Spinal cord (tissue), 10 donors: Measurements from ENCODE around the gene SNX32. TPM values are rescaled to one million over a fixed set of nuclear protein-coding genes. Genes with fewer than 3 reads are reported as not detected.

Experiments used
- DNase-seq, 6 donors: peaks; one replicate each; pipeline versions ENCODE4 v3.0.0 to v3.0.0-alpha.2; 2013 to 2015; ENCODE audit warnings: low spot score in 6 of 6, low read depth in 4 of 6
- H3K27ac ChIP-seq: one replicate; pipeline ENCODE4 v1.5.1; 2013; ENCODE audit warnings: low read depth, low read length, control low read depth
- H3K27me3 ChIP-seq: one replicate; pipeline ENCODE4 v1.6.1; 2013; ENCODE audit warnings: low read length; ENCODE audit not compliant: control insufficient read depth, insufficient read depth
- H3K36me3 ChIP-seq: one replicate; pipeline ENCODE4 v1.6.1; 2013; ENCODE audit warnings: low read length; ENCODE audit not compliant: control insufficient read depth, insufficient read depth
- H3K4me1 ChIP-seq: one replicate; pipeline ENCODE4 v1.6.1; 2013; ENCODE audit warnings: low read length; ENCODE audit not compliant: control insufficient read depth, insufficient read depth
- H3K4me3 ChIP-seq: one replicate; pipeline ENCODE4 v1.5.1; 2013; ENCODE audit warnings: low read depth, low read length, control low read depth
- H3K9me3 ChIP-seq: one replicate; pipeline ENCODE4 v1.6.1; 2013; ENCODE audit warnings: low read length; ENCODE audit not compliant: control insufficient read depth, insufficient read depth
- WGBS: methylation state at CpG from one replicate; pipeline ENCODE4 v1.1.5; 2013; ENCODE audit warnings: missing lambda C conversion rate; ENCODE audit not compliant: insufficient coverage; 5-methylcytosine and 5-hydroxymethylcytosine counted together
- polyA plus RNA-seq, 2 donors: library from polyadenylated mRNA; unstranded; fragments of 120-200 nt; gene quantifications; one replicate each; pipeline ENCODE4 v1.2.1, GENCODE V29; 2013; ENCODE audit not compliant: insufficient read length in 2 of 2
- total RNA-seq, 2 donors: library from RNA; depleted of rRNA in 1 of 2; stranded (reverse); fragments of 120-200 nt in 1 of 2; fragments of >200 nt in 1 of 2; gene quantifications; one replicate each; pipeline versions ENCODE4 v1.2.3 to v1.2.4, GENCODE V29; 2013 to 2014
- donor health status: healthy.

Gene SNX32
- total and polyA plus RNA-seq, 4 donors, result 3.3 to 22.1 (median 6.8) TPM

DNA sequence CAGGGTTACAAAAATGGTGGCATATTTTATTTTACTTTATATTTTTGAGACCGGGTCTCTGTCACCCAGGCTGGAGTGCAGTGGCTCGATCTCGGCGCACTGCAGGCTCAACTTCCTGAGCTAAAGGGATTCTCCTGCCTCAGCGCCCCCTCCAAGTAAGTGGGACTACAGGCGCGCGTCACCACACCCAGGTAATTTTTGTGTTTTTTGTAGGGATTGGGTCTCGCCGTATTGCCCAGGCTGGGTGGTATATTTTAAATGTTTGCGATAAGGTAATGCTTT is 67.1 kb downstream of the SNX32 start:
- no CpG with 5 or more reads among the region's 11 CpGs for WGBS
- Histone ChIP-seq H3K9me3 (no peaks in the 10 kb centered on the region), H3K27ac (no peak overlapping the region), H3K36me3 (no peaks in the 10 kb centered on the region), H3K27me3 (peaks cover 68% of the 10 kb centered on the region), H3K4me3 (peak overlapping the region; percentile 18), H3K4me1 (peaks cover 18% of the 10 kb centered on the region)
- DNase-seq, result no peak

- Histone ChIP-seq H3K36me3 (no peaks in the 10 kb centered on the region), H3K4me1 (peaks cover 18% of the 10 kb centered on the region), H3K27ac (no peak overlapping the region), H3K27me3 (peaks cover 55% of the 10 kb centered on the region), H3K9me3 (no peaks in the 10 kb centered on the region), H3K4me3 (no peak overlapping the region)
- no peak for DNase-seq
- 11% methylated on average over 4 of the region's 5 CpGs for WGBS
Observed at GRCh38 chr11:65903068-65903481, 69.3 kb downstream of the SNX32 start.

Other genes with a start within 250 kb of the SNX32 start
- gene KCNK7, start 238.2 kb upstream of the SNX32 start, total RNA-seq, result under 1 TPM; 0.20 to 0.44 TPM
- gene KCNK7, start 238.2 kb upstream of the SNX32 start, polyA plus RNA-seq, result under 1 TPM; 0.77 to 0.90 TPM
- gene MAP3K11, start 219.7 kb upstream of the SNX32 start, total RNA-seq, result 10 to 100 TPM; 16.8 to 28.9 TPM
- 10 to 100 TPM; 31.2 to 38.1 TPM for gene MAP3K11, start 219.7 kb upstream of the SNX32 start, polyA plus RNA-seq
- gene PCNX3, start 218.2 kb upstream of the SNX32 start, total RNA-seq, result 10 to 100 TPM; 10.4 to 15.3 TPM
- 10 to 100 TPM; 35.7 to 41.6 TPM for gene PCNX3, start 218.2 kb upstream of the SNX32 start, polyA plus RNA-seq
- gene SIPA1, start 195.9 kb upstream of the SNX32 start, total RNA-seq, result 10 to 100 TPM; 10.6 to 34.2 TPM
- gene SIPA1, start 195.9 kb upstream of the SNX32 start, polyA plus RNA-seq, result 10 to 100 TPM; 35.4 to 43.6 TPM
- gene RELA, start 171.0 kb upstream of the SNX32 start, total RNA-seq, result 10 to 100 TPM; 14.5 to 29.4 TPM
- gene RELA, start 171.0 kb upstream of the SNX32 start, polyA plus RNA-seq, result 10 to 100 TPM; 53.9 to 57.7 TPM
- 10 to 100 TPM; 41.5 to 74.5 TPM for gene KAT5, start 121.7 kb upstream of the SNX32 start, total RNA-seq
- 10 to 100 TPM; 80.3 to 81.2 TPM for gene KAT5, start 121.7 kb upstream of the SNX32 start, polyA plus RNA-seq
- 10 to 100 TPM; 11.8 to 52.6 TPM for gene RNASEH2C, start 113.2 kb upstream of the SNX32 start, total RNA-seq
- 10 to 100 TPM; 48.0 to 56.5 TPM for gene RNASEH2C, start 113.2 kb upstream of the SNX32 start, polyA plus RNA-seq
- gene AP5B1, start 53.0 kb upstream of the SNX32 start, total RNA-seq, result 1 to 10 TPM; 5.0 to 6.4 TPM
- gene AP5B1, start 53.0 kb upstream of the SNX32 start, polyA plus RNA-seq, result 1 to 10 TPM; 6.9 to 9.3 TPM
- not detected for gene OVOL1, start 46.9 kb upstream of the SNX32 start, total RNA-seq
- gene OVOL1, start 46.9 kb upstream of the SNX32 start, polyA plus RNA-seq, result under 1 TPM in 1 of 2 donors, not detected in 1; 0.09 TPM
- 100 to 1,000 TPM; 472 to 682 TPM for gene CFL1, start 24.2 kb downstream of the SNX32 start, total RNA-seq
- gene CFL1, start 24.2 kb downstream of the SNX32 start, polyA plus RNA-seq, result 1,000 to 10,000 TPM; 1,362 to 1,371 TPM
- 10 to 100 TPM; 24.9 to 49.7 TPM for gene MUS81, start 26.5 kb downstream of the SNX32 start, total RNA-seq
- 10 to 100 TPM; 57.4 to 62.0 TPM for gene MUS81, start 26.5 kb downstream of the SNX32 start, polyA plus RNA-seq
- 10 to 100 TPM; 21.2 to 84.5 TPM for gene EFEMP2, start 38.8 kb downstream of the SNX32 start, total RNA-seq
- 10 to 100 TPM; 73.6 to 94.1 TPM for gene EFEMP2, start 38.8 kb downstream of the SNX32 start, polyA plus RNA-seq
- under 1 TPM; 0.20 to 0.39 TPM for gene CTSW, start 45.9 kb downstream of the SNX32 start, total RNA-seq
- under 1 TPM; 0.51 to 0.96 TPM for gene CTSW, start 45.9 kb downstream of the SNX32 start, polyA plus RNA-seq
- gene FIBP, start 54.5 kb downstream of the SNX32 start, total RNA-seq, result 100 to 1,000 TPM in 1 of 2 donors, 10 to 100 TPM in 1; 79.4 to 139 TPM
- 100 to 1,000 TPM; 144 to 158 TPM for gene FIBP, start 54.5 kb downstream of the SNX32 start, polyA plus RNA-seq
- 10 to 100 TPM; 15.7 to 23.5 TPM for gene CCDC85B, start 56.7 kb downstream of the SNX32 start, total RNA-seq
- 10 to 100 TPM; 50.2 to 53.9 TPM for gene CCDC85B, start 56.7 kb downstream of the SNX32 start, polyA plus RNA-seq
- gene FOSL1, start 66.4 kb downstream of the SNX32 start, total RNA-seq, result under 1 TPM in 1 of 2 donors, not detected in 1; 0.20 TPM
- under 1 TPM; 0.36 to 0.41 TPM for gene FOSL1, start 66.4 kb downstream of the SNX32 start, polyA plus RNA-seq
- gene C11orf68, start 85.1 kb downstream of the SNX32 start, total RNA-seq, result 10 to 100 TPM; 13.9 to 20.4 TPM
- gene C11orf68, start 85.1 kb downstream of the SNX32 start, polyA plus RNA-seq, result 10 to 100 TPM; 62.3 to 66.2 TPM
- gene DRAP1, start 85.5 kb downstream of the SNX32 start, total RNA-seq, result 100 to 1,000 TPM in 1 of 2 donors, 10 to 100 TPM in 1; 46.4 to 127 TPM
- 100 to 1,000 TPM; 178 to 183 TPM for gene DRAP1, start 85.5 kb downstream of the SNX32 start, polyA plus RNA-seq
- under 1 TPM in 1 of 2 donors, not detected in 1; 0.39 TPM for gene TSGA10IP, start 111.5 kb downstream of the SNX32 start, total RNA-seq
- under 1 TPM; 0.60 to 0.68 TPM for gene TSGA10IP, start 111.5 kb downstream of the SNX32 start, polyA plus RNA-seq
- gene SART1, start 127.8 kb downstream of the SNX32 start, total RNA-seq, result 10 to 100 TPM; 29.2 to 43.3 TPM
- 10 to 100 TPM; 60.6 to 68.2 TPM for gene SART1, start 127.8 kb downstream of the SNX32 start, polyA plus RNA-seq
- gene EIF1AD, start 168.2 kb downstream of the SNX32 start, total RNA-seq, result 10 to 100 TPM; 18.4 to 33.7 TPM
- gene EIF1AD, start 168.2 kb downstream of the SNX32 start, polyA plus RNA-seq, result 10 to 100 TPM; 24.6 to 33.7 TPM
- 10 to 100 TPM; 14.3 to 45.2 TPM for gene BANF1, start 168.5 kb downstream of the SNX32 start, total RNA-seq
- 100 to 1,000 TPM; 264 to 280 TPM for gene BANF1, start 168.5 kb downstream of the SNX32 start, polyA plus RNA-seq
- gene CST6, start 178.0 kb downstream of the SNX32 start, total RNA-seq, result under 1 TPM in 1 of 2 donors, not detected in 1; 0.17 TPM
- gene CST6, start 178.0 kb downstream of the SNX32 start, polyA plus RNA-seq, result not detected
- gene CATSPER1, start 192.5 kb downstream of the SNX32 start, total RNA-seq, result not detected
- under 1 TPM in 1 of 2 donors, not detected in 1; 0.10 TPM for gene CATSPER1, start 192.5 kb downstream of the SNX32 start, polyA plus RNA-seq
- 1 to 10 TPM; 4.5 to 5.8 TPM for gene GAL3ST3, start 215.2 kb downstream of the SNX32 start, total RNA-seq
- gene GAL3ST3, start 215.2 kb downstream of the SNX32 start, polyA plus RNA-seq, result 10 to 100 TPM; 18.5 to 19.0 TPM
- gene SF3B2, start 218.4 kb downstream of the SNX32 start, total RNA-seq, result 100 to 1,000 TPM in 1 of 2 donors, 10 to 100 TPM in 1; 84.1 to 156 TPM
- gene SF3B2, start 218.4 kb downstream of the SNX32 start, polyA plus RNA-seq, result 100 to 1,000 TPM; 237 to 246 TPM
- 10 to 100 TPM; 29.9 to 51.8 TPM for gene PACS1, start 236.3 kb downstream of the SNX32 start, total RNA-seq
- 100 to 1,000 TPM in 1 of 2 donors, 10 to 100 TPM in 1; 92.3 to 114 TPM for gene PACS1, start 236.3 kb downstream of the SNX32 start, polyA plus RNA-seq